Measurements from ENCODE around the gene TBX2. TPM values are rescaled to one million over a fixed set of nuclear protein-coding genes. Genes with fewer than 3 reads are reported as not detected.

Gene TBX2
- total and polyA plus RNA-seq, 2 of the 13 experiments (the other 11 are each of a cell fraction or from before 2014, with no cell fraction given): 2.8 to 15.3 TPM

GRCh38 chr17:61378658-61379456 lies 20.8 kb upstream of the TBX2 start (continued):
- no peak for TF ChIP-seq ZNF580 (CRISPR knock-in tag; IDR thresholded peaks at IDR 0.05; ENCODE audit: borderline replicate concordance, low read depth)
- TF ChIP-seq MED13 (CRISPR knock-in tag; IDR thresholded peaks at IDR 0.05): no peak
- no peak for TF ChIP-seq ZBTB20 (CRISPR knock-in tag; IDR thresholded peaks at IDR 0.05; ENCODE audit: borderline replicate concordance, low read depth)
- TF ChIP-seq, protein P1, sequence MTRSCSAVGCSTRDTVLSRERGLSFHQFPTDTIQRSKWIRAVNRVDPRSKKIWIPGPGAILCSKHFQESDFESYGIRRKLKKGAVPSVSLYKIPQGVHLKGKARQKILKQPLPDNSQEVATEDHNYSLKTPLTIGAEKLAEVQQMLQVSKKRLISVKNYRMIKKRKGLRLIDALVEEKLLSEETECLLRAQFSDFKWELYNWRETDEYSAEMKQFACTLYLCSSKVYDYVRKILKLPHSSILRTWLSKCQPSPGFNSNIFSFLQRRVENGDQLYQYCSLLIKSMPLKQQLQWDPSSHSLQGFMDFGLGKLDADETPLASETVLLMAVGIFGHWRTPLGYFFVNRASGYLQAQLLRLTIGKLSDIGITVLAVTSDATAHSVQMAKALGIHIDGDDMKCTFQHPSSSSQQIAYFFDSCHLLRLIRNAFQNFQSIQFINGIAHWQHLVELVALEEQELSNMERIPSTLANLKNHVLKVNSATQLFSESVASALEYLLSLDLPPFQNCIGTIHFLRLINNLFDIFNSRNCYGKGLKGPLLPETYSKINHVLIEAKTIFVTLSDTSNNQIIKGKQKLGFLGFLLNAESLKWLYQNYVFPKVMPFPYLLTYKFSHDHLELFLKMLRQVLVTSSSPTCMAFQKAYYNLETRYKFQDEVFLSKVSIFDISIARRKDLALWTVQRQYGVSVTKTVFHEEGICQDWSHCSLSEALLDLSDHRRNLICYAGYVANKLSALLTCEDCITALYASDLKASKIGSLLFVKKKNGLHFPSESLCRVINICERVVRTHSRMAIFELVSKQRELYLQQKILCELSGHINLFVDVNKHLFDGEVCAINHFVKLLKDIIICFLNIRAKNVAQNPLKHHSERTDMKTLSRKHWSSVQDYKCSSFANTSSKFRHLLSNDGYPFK (CRISPR knock-in tag; IDR thresholded peaks at IDR 0.05; ENCODE audit: borderline replicate concordance): peak; percentile 7; the same call in 1 of the 2 replicates
- TF ChIP-seq ARID4A (CRISPR knock-in tag; IDR thresholded peaks at IDR 0.05; ENCODE audit: borderline replicate concordance): peak; percentile 38; the same call in 1 of the 2 replicates
- TF ChIP-seq ZNF7 (CRISPR knock-in tag; IDR thresholded peaks at IDR 0.05): no peak
- TF ChIP-seq NCOA2 (CRISPR knock-in tag; IDR thresholded peaks at IDR 0.05): no peak; the same call in 1 of the 2 replicates
- no peak for TF ChIP-seq RNF2 (conservative IDR thresholded peaks at IDR 0.05; ENCODE audit: low read depth)
- TF ChIP-seq ZFX (CRISPR knock-in tag; IDR thresholded peaks at IDR 0.05; ENCODE audit: low read depth): no peak; the same call in 1 of the 2 replicates
- TF ChIP-seq, protein P2, sequence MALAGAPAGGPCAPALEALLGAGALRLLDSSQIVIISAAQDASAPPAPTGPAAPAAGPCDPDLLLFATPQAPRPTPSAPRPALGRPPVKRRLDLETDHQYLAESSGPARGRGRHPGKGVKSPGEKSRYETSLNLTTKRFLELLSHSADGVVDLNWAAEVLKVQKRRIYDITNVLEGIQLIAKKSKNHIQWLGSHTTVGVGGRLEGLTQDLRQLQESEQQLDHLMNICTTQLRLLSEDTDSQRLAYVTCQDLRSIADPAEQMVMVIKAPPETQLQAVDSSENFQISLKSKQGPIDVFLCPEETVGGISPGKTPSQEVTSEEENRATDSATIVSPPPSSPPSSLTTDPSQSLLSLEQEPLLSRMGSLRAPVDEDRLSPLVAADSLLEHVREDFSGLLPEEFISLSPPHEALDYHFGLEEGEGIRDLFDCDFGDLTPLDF (CRISPR knock-in tag; IDR thresholded peaks at IDR 0.05): no peak
- 0 out of 2 replicates have a peak, but pooled peaks have one; percentile 20 for TF ChIP-seq MIER2 (CRISPR knock-in tag; IDR thresholded peaks at IDR 0.05)
- TF ChIP-seq ZBTB2 (CRISPR knock-in tag; IDR thresholded peaks at IDR 0.05; ENCODE audit: low read depth): no peak
- TF ChIP-seq, protein P3, sequence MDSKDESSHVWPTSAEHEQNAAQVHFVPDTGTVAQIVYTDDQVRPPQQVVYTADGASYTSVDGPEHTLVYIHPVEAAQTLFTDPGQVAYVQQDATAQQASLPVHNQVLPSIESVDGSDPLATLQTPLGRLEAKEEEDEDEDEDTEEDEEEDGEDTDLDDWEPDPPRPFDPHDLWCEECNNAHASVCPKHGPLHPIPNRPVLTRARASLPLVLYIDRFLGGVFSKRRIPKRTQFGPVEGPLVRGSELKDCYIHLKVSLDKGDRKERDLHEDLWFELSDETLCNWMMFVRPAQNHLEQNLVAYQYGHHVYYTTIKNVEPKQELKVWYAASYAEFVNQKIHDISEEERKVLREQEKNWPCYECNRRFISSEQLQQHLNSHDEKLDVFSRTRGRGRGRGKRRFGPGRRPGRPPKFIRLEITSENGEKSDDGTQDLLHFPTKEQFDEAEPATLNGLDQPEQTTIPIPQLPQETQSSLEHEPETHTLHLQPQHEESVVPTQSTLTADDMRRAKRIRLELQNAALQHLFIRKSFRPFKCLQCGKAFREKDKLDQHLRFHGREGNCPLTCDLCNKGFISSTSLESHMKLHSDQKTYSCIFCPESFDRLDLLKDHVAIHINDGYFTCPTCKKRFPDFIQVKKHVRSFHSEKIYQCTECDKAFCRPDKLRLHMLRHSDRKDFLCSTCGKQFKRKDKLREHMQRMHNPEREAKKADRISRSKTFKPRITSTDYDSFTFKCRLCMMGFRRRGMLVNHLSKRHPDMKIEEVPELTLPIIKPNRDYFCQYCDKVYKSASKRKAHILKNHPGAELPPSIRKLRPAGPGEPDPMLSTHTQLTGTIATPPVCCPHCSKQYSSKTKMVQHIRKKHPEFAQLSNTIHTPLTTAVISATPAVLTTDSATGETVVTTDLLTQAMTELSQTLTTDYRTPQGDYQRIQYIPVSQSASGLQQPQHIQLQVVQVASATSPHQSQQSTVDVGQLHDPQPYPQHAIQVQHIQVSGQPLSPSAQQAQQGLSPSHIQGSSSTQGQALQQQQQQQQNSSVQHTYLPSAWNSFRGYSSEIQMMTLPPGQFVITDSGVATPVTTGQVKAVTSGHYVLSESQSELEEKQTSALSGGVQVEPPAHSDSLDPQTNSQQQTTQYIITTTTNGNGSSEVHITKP (CRISPR knock-in tag; IDR thresholded peaks at IDR 0.05; ENCODE audit: low read depth): no peak
- no peak for TF ChIP-seq RFX1 (IDR thresholded peaks at IDR 0.05)
